HepG2 (cell line): ENCODE results near the gene EEA1.

Experiments used
- ASH2L ChIP-seq: fragments of 300-600, 200-600 bp; sonication (generic); IDR thresholded peaks from 2 replicates; pipeline ENCODE4 v1.7.0; 2017; ENCODE audit warnings: low read depth, mild to moderate bottlenecking, moderate library complexity, mixed read lengths, low read length; ENCODE audit not compliant: insufficient read length
- CTCF ChIP-seq: sonication (generic); formaldehyde crosslinking; IDR thresholded peaks from 2 replicates; pipeline ENCODE4 v1.5.0; 2020; ENCODE audit warnings: mild to moderate bottlenecking, missing genetic modification reagents, moderate library complexity
- EZH2 ChIP-seq: conservative IDR thresholded peaks from 2 replicates; pipeline ENCODE4 v1.6.1; 2012; ENCODE audit warnings: mild to moderate bottlenecking, low read depth, low read length, moderate library complexity
- HMGA1 ChIP-seq: sonication (generic); formaldehyde crosslinking; conservative IDR thresholded peaks from 2 replicates; pipeline ENCODE4 v1.4.0; 2020; ENCODE audit warnings: missing genetic modification reagents
- HNRNPUL1 ChIP-seq: fragments of 200-400 bp; formaldehyde crosslinking; IDR thresholded peaks from 2 replicates; pipeline ENCODE4 v1.6.1; 2017; ENCODE audit warnings: low read depth, mild to moderate bottlenecking, low read length, moderate library complexity
- MATR3 ChIP-seq: sonication (generic); formaldehyde crosslinking; IDR thresholded peaks from 2 replicates; pipeline ENCODE4 v1.4.0; 2020; ENCODE audit warnings: missing genetic modification reagents
- NFE2L2 ChIP-seq: fragments of 150-350 bp; IDR thresholded peaks from 2 replicates; pipeline ENCODE4 v1.6.1; 2014; ENCODE audit warnings: low read length
- PREB ChIP-seq: sonication (generic); formaldehyde crosslinking; IDR thresholded peaks from 2 replicates; pipeline ENCODE4 v1.4.0; 2020; ENCODE audit warnings: missing genetic modification reagents
- RFXANK ChIP-seq: IDR thresholded peaks from 2 replicates; pipeline ENCODE4 v1.6.1; 2016
- SOX6 ChIP-seq, 2 experiments: fragments of 450-650 bp in 1 of 2; sonication (generic) in 1 of 2; formaldehyde crosslinking in 1 of 2; IDR thresholded peaks; 2 replicates each; pipeline versions ENCODE4 v1.4.0 to v1.6.1; 2017 to 2020; ENCODE audit warnings: antibody characterized with exemption in 1 of 2, mild to moderate bottlenecking in 1 of 2, missing genetic modification reagents in 1 of 2
- TRIM24 ChIP-seq: sonication (generic); formaldehyde crosslinking; IDR thresholded peaks from 2 replicates; pipeline ENCODE4 v1.8.0; 2022; ENCODE audit warnings: mild to moderate bottlenecking, missing genetic modification reagents

- TF ChIP-seq EZH2 (no peak), CTCF (no peak), TRIM24 (CRISPR knock-in tag) (no peak), SOX6 (IDR thresholded peaks at IDR 0.05) (no peak), SOX6 (CRISPR knock-in tag; IDR thresholded peaks at IDR 0.05) (no peak), ASH2L (no peak), RFXANK (CRISPR knock-in tag) (no peak), PREB (CRISPR knock-in tag) (no peak), HMGA1 (no peak), HNRNPUL1 (no peak), MATR3 (CRISPR knock-in tag) (no peak), NFE2L2 (no peak)
Observed at GRCh38 chr12:92905258-92905810, 23.8 kb downstream of the EEA1 start.
